ENCODE data around the gene CLSTN3.

CLSTN3 gene

DNA sequence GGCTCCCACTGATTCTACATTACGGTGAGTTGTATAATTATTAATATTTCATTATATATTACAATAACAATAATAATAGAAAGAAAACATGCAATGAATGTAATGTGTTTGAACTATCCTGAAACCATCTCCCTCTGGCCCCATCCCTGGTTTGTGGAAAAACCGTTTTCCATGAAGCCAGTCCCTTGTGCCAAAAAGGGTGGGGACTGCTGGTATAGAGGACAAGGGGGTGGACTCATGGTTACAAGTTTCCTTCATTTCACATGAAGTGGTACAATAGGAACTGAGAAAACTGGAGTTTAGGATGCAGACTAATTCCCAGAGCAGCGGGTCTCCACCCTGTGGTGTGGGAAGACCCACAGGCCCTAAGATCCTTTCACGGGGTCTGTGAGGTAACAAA is 18.1 kb upstream of the CLSTN3 start:
- TF ChIP-seq GATA2 (IDR thresholded peaks at IDR 0.05; ENCODE audit: low read depth, low read length) (no peak), GATA3 (IDR thresholded peaks at IDR 0.05; ENCODE audit: low read depth, low read length) (no peak)

- TF ChIP-seq GATA3 (IDR thresholded peaks at IDR 0.05; ENCODE audit: low read depth, low read length) (no peak), GATA2 (IDR thresholded peaks at IDR 0.05; ENCODE audit: low read depth, low read length) (no peak)
Measured at GRCh38 chr12:7113389-7113871, 16.7 kb upstream of the CLSTN3 start.

DNA sequence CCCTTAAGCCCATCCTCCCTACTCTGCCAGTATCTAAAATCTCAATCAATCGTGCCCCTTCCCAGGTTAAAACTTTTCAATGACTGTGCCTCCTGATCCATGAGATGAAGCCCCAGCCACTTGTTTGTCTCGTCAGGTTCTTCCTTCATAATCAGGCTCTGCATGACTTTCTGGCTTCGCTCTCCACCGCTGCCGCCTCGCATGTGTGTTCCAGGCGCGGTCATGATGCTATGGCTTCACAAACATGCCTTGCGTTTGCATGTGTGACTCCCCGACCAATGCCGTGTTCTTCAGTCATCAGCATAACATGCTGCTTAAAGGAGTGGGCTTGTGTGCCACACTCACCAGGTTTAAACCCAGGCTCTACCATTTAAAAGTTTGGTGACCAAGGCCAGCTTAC is 16.2 kb upstream of the CLSTN3 start:
- TF ChIP-seq GATA2 (IDR thresholded peaks at IDR 0.05; ENCODE audit: low read depth, low read length), result no peak
- no peak for TF ChIP-seq GATA3 (IDR thresholded peaks at IDR 0.05; ENCODE audit: low read depth, low read length)

- TF ChIP-seq GATA2 (IDR thresholded peaks at IDR 0.05; ENCODE audit: low read depth, low read length), result no peak
- no peak for TF ChIP-seq GATA3 (IDR thresholded peaks at IDR 0.05; ENCODE audit: low read depth, low read length)
Measured at GRCh38 chr12:7114851-7115250, 15.3 kb upstream of the CLSTN3 start.

DNA sequence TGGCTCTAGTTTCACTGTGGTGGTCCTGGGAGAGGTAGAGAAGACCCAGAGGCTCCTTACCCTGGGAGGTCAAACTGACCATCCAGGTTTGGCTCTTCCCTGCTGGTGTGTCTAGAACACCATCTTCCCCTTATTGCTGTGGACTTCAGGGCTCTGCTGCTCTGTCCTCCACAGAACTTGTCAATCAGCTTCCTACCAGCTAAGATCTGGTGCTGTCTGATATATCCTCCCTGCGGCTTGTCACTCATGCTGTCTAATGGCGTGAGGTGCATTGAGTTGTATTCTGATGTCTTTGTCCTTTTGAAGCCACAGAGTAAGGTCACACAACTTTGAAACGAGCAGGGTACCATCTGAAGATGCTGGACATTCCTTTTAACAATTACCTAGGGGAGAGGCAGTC is 14.0 kb upstream of the CLSTN3 start:
- TF ChIP-seq GATA2 (IDR thresholded peaks at IDR 0.05; ENCODE audit: low read depth, low read length) (no peak), GATA3 (IDR thresholded peaks at IDR 0.05; ENCODE audit: low read depth, low read length) (no peak)

GRCh38 chr12:7116916-7117315 is 13.3 kb upstream of the CLSTN3 start:
- no peak for TF ChIP-seq GATA2 (IDR thresholded peaks at IDR 0.05; ENCODE audit: low read depth, low read length)
- TF ChIP-seq GATA3 (IDR thresholded peaks at IDR 0.05; ENCODE audit: low read depth, low read length), result no peak

DNA sequence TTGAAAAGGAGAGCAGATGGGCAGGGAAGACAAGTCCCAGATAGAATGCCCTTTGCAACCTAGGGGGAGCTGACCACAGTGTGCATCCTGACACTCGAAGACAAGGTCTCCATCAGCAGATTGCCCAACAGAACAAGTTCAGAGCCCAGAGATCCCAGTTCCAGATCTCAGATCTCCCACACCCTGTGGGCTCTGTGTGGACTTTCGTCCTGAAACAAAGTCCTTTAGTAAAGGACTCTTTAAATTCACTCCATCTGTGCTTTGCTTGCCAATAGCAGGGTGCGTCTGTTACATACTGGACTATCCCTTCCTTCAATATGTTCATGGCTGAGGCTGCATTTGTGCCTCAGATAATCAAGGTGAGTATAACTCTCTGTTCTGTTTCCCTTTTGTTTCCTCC is 12.5 kb upstream of the CLSTN3 start:
- no peak for TF ChIP-seq GATA2 (IDR thresholded peaks at IDR 0.05; ENCODE audit: low read depth, low read length)
- no peak for TF ChIP-seq GATA3 (IDR thresholded peaks at IDR 0.05; ENCODE audit: low read depth, low read length)

GRCh38 chr12:7118881-7119280 is 11.3 kb upstream of the CLSTN3 start:
- TF ChIP-seq GATA2 (IDR thresholded peaks at IDR 0.05; ENCODE audit: low read depth, low read length) (no peak), GATA3 (IDR thresholded peaks at IDR 0.05; ENCODE audit: low read depth, low read length) (no peak)

GRCh38 chr12:7120166-7120565 is 10.0 kb upstream of the CLSTN3 start:
- TF ChIP-seq GATA3 (IDR thresholded peaks at IDR 0.05; ENCODE audit: low read depth, low read length) (no peak), GATA2 (IDR thresholded peaks at IDR 0.05; ENCODE audit: low read depth, low read length) (no peak)

DNA sequence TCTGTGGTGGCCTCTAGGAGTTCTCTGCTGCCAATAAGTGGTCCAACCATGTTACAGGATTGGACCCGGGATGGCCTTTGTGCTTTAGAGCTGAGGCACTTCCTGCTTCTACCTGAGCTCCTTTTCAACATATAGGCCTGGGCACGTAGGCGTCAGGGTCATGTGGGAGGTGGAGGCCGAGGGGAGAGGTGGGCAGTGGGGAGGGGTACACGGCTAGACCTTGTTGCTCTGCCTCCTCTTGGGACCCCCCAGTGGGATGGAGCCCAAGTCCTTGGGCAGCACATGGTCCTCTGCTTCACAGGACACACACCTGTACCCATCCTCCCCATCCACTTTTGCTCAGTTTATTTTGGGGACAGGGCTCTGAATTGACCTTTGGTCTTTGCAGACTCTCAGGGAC is 8.8 kb upstream of the CLSTN3 start:
- TF ChIP-seq GATA2 (IDR thresholded peaks at IDR 0.05; ENCODE audit: low read depth, low read length) (no peak), GATA3 (IDR thresholded peaks at IDR 0.05; ENCODE audit: low read depth, low read length) (no peak)

- TF ChIP-seq GATA3 (IDR thresholded peaks at IDR 0.05; ENCODE audit: low read depth, low read length) (no peak), GATA2 (IDR thresholded peaks at IDR 0.05; ENCODE audit: low read depth, low read length) (no peak)
Measured at GRCh38 chr12:7122811-7123769, 7.1 kb upstream of the CLSTN3 start.

GRCh38 chr12:7123806-7124522 is 6.2 kb upstream of the CLSTN3 start:
- no peak for TF ChIP-seq GATA3 (IDR thresholded peaks at IDR 0.05; ENCODE audit: low read depth, low read length)
- no peak for TF ChIP-seq GATA2 (IDR thresholded peaks at IDR 0.05; ENCODE audit: low read depth, low read length)

GRCh38 chr12:7125632-7126227 is 4.4 kb upstream of the CLSTN3 start:
- TF ChIP-seq GATA2 (IDR thresholded peaks at IDR 0.05; ENCODE audit: low read depth, low read length) (no peak), GATA3 (IDR thresholded peaks at IDR 0.05; ENCODE audit: low read depth, low read length) (no peak)

DNA sequence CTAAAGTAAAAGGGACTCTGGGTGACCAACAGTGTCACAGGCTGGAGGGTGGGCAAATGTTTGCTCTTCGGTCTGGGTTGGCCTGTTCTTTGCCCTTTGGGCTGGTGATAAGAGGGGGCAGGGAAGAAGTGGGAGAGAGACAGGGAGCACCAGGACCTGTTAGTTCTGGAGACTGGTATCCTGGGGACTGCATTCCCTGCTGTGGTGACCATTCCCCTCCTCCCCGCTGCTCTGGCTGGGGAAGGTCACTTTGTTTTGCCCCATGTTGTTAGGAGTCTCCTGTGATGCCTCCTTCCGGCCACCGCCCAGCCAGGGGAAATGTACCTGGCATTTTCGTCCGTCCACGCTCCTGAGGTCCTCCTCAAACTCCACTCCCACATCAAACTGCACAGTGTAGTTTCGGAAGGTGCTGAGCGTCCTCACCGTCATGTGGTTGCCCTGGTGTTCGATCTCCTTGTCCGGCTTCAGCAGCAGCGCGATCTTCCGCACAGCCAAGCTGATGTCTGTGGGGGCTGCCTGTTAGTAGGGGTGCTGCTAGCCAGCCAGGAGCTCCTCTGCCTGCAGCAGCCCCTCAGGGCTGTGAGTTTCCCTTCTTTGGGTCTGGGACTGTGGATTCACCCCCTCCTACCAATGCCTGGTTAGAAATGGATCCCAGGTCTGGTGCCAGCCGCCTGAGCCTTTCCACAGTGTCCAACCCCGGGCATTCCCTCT is 2.1 kb upstream of the CLSTN3 start:
- no peak for TF ChIP-seq GATA3 (IDR thresholded peaks at IDR 0.05; ENCODE audit: low read depth, low read length)
